PC-3 (cell line): ENCODE results near the gene FAM131A. TPM values are rescaled to one million over a fixed set of nuclear protein-coding genes. Genes with fewer than 3 reads are reported as not detected.
"Not testable (repeated sequence)": the region's sequence is repeated elsewhere in the genome, so short reads cannot be mapped to it uniquely, and the experiment has no call there.

ENCODE experiments used
- ATAC-seq: fragments of 200-7000 bp; cut with Tn5 transposase; 2 replicates; pipeline ENCODE4 v1.9.1; 2020; ENCODE audit warnings: mild to moderate bottlenecking, moderate library complexity
- BruUV-seq: library from RNA; stranded (reverse); fragments of 400-500 nt; replicated peaks from 2 replicates; lab custom pipeline; 2021; lab: Mats Ljungman, UMichigan
- CTCF ChIA-PET: fragments of 300-600 bp; sonication (Branson Sonifier 250); formaldehyde crosslinking; loops from one replicate; lab custom pipeline; 2022; ENCODE audit warnings: antibody characterized with exemption; lab: Charles Lee
- POLR2A ChIA-PET: fragments of 300-600 bp; sonication (Branson Sonifier 250); formaldehyde crosslinking; loops from one replicate; lab custom pipeline; 2022; ENCODE audit warnings: antibody characterized with exemption; ENCODE audit not compliant: unreplicated experiment; lab: Charles Lee
- DNase-seq: peaks from one replicate; pipeline ENCODE4 v3.0.0-alpha.2; 2015
- H2AFZ ChIP-seq: fragments of 300-600 bp; sonication (generic); 2 replicates; pipeline ENCODE4 v1.6.0; 2016; ENCODE audit warnings: antibody characterized with exemption, low read length
- H3F3A ChIP-seq: fragments of 300-600 bp; sonication (generic); one replicate; pipeline ENCODE4 v1.6.0; 2017; ENCODE audit warnings: antibody characterized with exemption, low read length, control low read depth, mild to moderate bottlenecking; ENCODE audit not compliant: unreplicated experiment
- H3K27ac ChIP-seq: fragments of 300-600 bp; sonication (generic); 2 replicates; pipeline ENCODE4 v1.5.1; 2016; ENCODE audit warnings: mild to moderate bottlenecking, low read length
- H3K27me3 ChIP-seq: fragments of 300-600 bp; sonication (generic); 2 replicates; pipeline ENCODE4 v1.6.1; 2016; ENCODE audit warnings: low read length, mixed read lengths
- H3K36me3 ChIP-seq: fragments of 300-600 bp; sonication (generic); 2 replicates; pipeline ENCODE4 v1.6.1; 2016; ENCODE audit warnings: low read depth, mixed run types, low read length, mixed read lengths
- H3K4me1 ChIP-seq: fragments of 300-600 bp; sonication (generic); 2 replicates; pipeline ENCODE4 v1.5.1; 2016; ENCODE audit warnings: low read length; ENCODE audit not compliant: insufficient read depth
- H3K4me2 ChIP-seq: fragments of 300-600 bp; sonication (generic); 2 replicates; pipeline ENCODE4 v1.6.0; 2016; ENCODE audit warnings: low read length
- H3K4me3 ChIP-seq: fragments of 300-600 bp; sonication (generic); 2 replicates; pipeline ENCODE4 v1.5.1; 2016; ENCODE audit warnings: mild to moderate bottlenecking, low read length, mixed read lengths
- H3K79me2 ChIP-seq: fragments of 300-600 bp; sonication (generic); 2 replicates; pipeline ENCODE4 v1.6.1; 2017; ENCODE audit warnings: low read length, mixed read lengths
- H3K9ac ChIP-seq: fragments of 300-600 bp; sonication (generic); 2 replicates; pipeline ENCODE4 v1.6.0; 2016; ENCODE audit warnings: mild to moderate bottlenecking, low read length
- H3K9me2 ChIP-seq: fragments of 300-600 bp; sonication (generic); replicated peaks from 2 replicates; pipeline ENCODE4 v1.6.1; 2016; ENCODE audit warnings: mixed run types, low read length, mixed read lengths
- H3K9me3 ChIP-seq: fragments of 300-600 bp; sonication (generic); 2 replicates; pipeline ENCODE4 v1.6.1; 2016; ENCODE audit warnings: low read length, mixed read lengths
- H4K20me1 ChIP-seq: fragments of 300-600 bp; sonication (generic); 2 replicates; pipeline ENCODE4 v1.6.1; 2016; ENCODE audit warnings: low read length, mixed read lengths
- CTCF ChIP-seq: fragments of 300-600 bp; sonication (generic); conservative IDR thresholded peaks from 2 replicates; pipeline ENCODE4 v1.5.1; 2017; ENCODE audit warnings: antibody characterized with exemption, low read depth, mild to moderate bottlenecking, low read length
- EZH2 ChIP-seq: fragments of 300-600 bp; sonication (generic); IDR thresholded peaks from one replicate; pipeline ENCODE4 v1.6.1; 2017; ENCODE audit warnings: antibody characterized with exemption, mild to moderate bottlenecking, low read length; ENCODE audit not compliant: unreplicated experiment
- EZH2phosphoT487 ChIP-seq: fragments of 300-600 bp; sonication (generic); IDR thresholded peaks from 2 replicates; pipeline ENCODE4 v1.6.1; 2018; ENCODE audit warnings: mild to moderate bottlenecking, antibody characterized with exemption, low read length, borderline replicate concordance
- intact Hi-C: fragments of 100-400 bp; cut with micrococcal nuclease; formaldehyde crosslinking; loops from 2 replicates; pipeline ENCODE4 v1.9.0; 2023
- total RNA-seq: library from RNA; depleted of rRNA; stranded (reverse); fragments of >200 nt; gene quantifications from 2 replicates; pipeline ENCODE4 v1.2.3, GENCODE V29; 2014

Gene FAM131A
- total RNA-seq, 1 experiment from 2014 or later = 21.9 TPM

DNA sequence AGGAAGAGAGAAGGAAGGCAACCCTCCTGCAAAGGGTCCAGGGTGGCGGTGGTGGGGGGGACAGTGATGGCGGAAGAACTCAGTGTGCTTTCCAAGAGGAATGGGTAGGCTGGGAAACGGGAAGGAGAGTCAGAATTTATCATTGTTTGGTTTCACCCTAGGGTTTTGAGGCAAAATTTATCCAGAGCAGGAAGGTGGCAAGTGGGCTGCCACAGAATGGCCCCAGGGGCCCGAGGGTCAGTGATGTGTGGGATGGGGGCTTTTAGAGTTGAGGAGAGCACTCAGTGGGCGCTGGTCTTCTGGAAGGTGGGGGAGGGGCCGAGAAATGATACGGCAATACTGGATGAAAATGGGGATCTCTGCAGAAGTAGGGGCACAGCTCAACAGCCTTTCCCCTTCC, 581 bp downstream of the FAM131A start:
- H3K4me2 ChIP-seq = no peak overlapping the region
- no peak overlapping the region for H3K27ac ChIP-seq
- H3K9ac ChIP-seq = no peak overlapping the region
- H3K27me3 ChIP-seq = no peaks in the 10 kb centered on the region
- no peak overlapping the region for H2AFZ ChIP-seq
- H3K4me1 ChIP-seq = peaks cover 41% of the 10 kb centered on the region
- peaks cover 16% of the 10 kb centered on the region; the same call in 1 of the 2 replicates for H3K36me3 ChIP-seq
- H3K79me2 ChIP-seq = peaks cover 24% of the 10 kb centered on the region
- H3K9me2 ChIP-seq = no peaks in the 10 kb centered on the region
- no TSS peak for BruUV-seq
- no peaks in the 10 kb centered on the region for H4K20me1 ChIP-seq
- no peak overlapping the region for H3K4me3 ChIP-seq
- ChIA-PET CTCF (no interaction called here), POLR2A (no interaction called here)
- peaks cover 20% of the 10 kb centered on the region for H3F3A ChIP-seq
- TF ChIP-seq CTCF (no peak), EZH2 (no peak), EZH2phosphoT487 (no peak)
- DNase-seq = no peak
- H3K9me3 ChIP-seq = no peaks in the 10 kb centered on the region
- intact Hi-C loops = loop anchor here (2.0 kb wide), 1 partner anchor 25 kb away; no protein-coding TSS in a partner anchor
- ATAC-seq = no peak

DNA sequence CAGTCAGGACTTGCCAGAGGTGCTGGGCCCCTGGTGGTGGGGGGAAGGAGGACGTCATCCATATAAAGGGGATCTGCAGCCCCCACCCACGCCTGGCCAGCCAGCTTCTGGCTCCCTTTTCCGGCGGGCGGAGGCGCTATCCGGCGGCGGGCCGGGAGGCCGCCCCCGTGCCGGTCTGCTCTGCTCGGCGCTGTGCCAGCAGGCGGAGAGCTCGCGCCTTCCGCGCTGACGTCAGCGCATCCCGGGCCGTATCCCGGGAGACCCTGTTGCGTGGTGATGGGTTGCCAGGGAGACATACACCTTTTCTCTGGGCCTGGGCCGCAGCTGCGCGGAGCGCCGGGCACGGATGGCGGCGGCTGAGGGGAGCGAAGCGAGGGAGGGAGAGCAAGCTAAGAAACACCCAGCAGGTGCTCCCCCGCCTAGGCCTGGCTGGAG, 1.1 kb downstream of the FAM131A start:
- H3K4me1 ChIP-seq = peaks cover 36% of the 10 kb centered on the region
- H3K9me2 ChIP-seq = no peaks in the 10 kb centered on the region
- peaks cover 11% of the 10 kb centered on the region; the same call in 1 of the 2 replicates for H3K36me3 ChIP-seq
- intact Hi-C loops = no loop called here
- no peak for ATAC-seq
- peaks cover 23% of the 10 kb centered on the region for H3K79me2 ChIP-seq
- H3K27me3 ChIP-seq = no peaks in the 10 kb centered on the region
- H3K4me2 ChIP-seq = no peak overlapping the region
- no peak overlapping the region for H2AFZ ChIP-seq
- H3K4me3 ChIP-seq = no peak overlapping the region
- H3K27ac ChIP-seq = no peak overlapping the region
- H4K20me1 ChIP-seq = no peaks in the 10 kb centered on the region
- H3F3A ChIP-seq = peaks cover 15% of the 10 kb centered on the region
- H3K9me3 ChIP-seq = no peaks in the 10 kb centered on the region
- POLR2A ChIA-PET = no interaction called here
- no TSS peak for BruUV-seq
- H3K9ac ChIP-seq = no peak overlapping the region
- CTCF ChIA-PET = no interaction called here
- DNase-seq = no peak
- TF ChIP-seq CTCF (no peak), EZH2phosphoT487 (no peak), EZH2 (no peak)

DNA sequence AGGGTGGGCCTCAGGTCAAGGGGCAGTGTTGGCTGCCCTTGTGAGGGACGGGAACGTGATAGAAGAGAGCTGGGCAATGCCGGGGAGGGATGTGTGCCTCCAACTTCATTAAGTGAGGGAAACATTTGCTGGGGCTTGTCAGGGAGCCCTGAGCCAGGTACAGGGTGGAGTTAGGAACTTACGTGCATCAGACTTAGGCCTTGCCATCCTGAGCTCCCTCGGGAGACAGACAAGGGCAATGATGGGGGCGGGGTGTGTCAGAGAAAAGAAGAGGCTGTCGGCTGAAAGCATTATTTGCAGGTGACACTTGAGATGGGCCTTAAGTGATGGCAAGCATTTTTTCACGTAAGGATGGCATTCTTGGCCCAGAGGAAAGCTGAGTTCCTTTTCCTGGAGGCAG, 1.6 kb downstream of the FAM131A start:
- BruUV-seq = no TSS peak
- Histone ChIP-seq H3K27ac (no peak overlapping the region), H3K36me3 (peaks cover 8% of the 10 kb centered on the region; the same call in 1 of the 2 replicates), H3K9me3 (no peaks in the 10 kb centered on the region), H3K4me3 (no peak overlapping the region), H3K79me2 (peaks cover 23% of the 10 kb centered on the region), H3F3A (peaks cover 11% of the 10 kb centered on the region), H2AFZ (no peak overlapping the region), H3K4me2 (no peak overlapping the region), H3K4me1 (peaks cover 31% of the 10 kb centered on the region), H3K9me2 (no peaks in the 10 kb centered on the region), H3K9ac (no peak overlapping the region), H4K20me1 (no peaks in the 10 kb centered on the region), H3K27me3 (no peaks in the 10 kb centered on the region)
- no peak for DNase-seq
- POLR2A ChIA-PET = no interaction called here
- no peak for ATAC-seq
- CTCF ChIA-PET = no interaction called here
- TF ChIP-seq EZH2phosphoT487 (no peak), EZH2 (no peak), CTCF (no peak)
- intact Hi-C loops = no loop called here

DNA sequence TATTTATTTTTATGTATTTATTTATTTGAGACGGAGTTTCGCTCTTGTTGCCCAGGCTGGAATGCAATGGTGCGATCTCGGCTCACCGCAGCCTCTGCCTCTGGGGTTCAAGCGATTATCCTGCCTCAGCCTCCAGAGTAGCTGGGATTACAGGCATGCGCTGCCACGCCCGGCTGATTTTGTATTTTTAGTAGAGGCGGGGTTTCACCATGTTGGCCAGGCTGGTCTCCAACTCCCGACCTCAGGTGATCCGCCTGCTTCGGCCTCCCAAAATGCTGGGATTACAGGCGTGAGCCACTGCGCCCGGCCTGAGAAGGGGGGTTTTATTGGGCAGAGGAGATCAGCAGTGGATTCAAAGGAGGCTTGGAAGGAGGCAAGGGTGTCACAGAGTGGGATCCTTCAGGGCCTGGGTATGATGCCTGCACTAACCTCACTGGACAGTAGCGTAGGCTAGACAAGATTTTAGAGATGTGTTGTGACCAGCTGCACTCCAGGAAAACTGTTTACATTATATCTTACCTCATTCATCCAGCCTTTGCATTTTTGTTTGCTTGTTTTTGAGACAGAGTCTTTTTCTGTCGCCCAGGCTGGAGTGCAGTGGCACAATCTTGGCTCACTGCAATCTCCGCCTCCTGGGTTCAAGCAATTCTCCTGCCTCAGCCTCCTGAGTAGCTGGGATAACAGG, 2.2 kb downstream of the FAM131A start:
- ATAC-seq, H3F3A ChIP-seq, POLR2A ChIA-PET, intact Hi-C loops, H4K20me1 ChIP-seq, DNase-seq, H3K9ac ChIP-seq, H3K4me2 ChIP-seq, CTCF ChIA-PET, H3K27me3 ChIP-seq, H3K4me3 ChIP-seq, H2AFZ ChIP-seq, BruUV-seq, H3K9me2 ChIP-seq, H3K36me3 ChIP-seq, H3K9me3 ChIP-seq, H3K27ac ChIP-seq: not testable (repeated sequence)
- Histone ChIP-seq H3K4me1 (peaks cover 27% of the 10 kb centered on the region), H3K79me2 (peaks cover 23% of the 10 kb centered on the region)
